Measurements from ENCODE around the gene RBMS2. TPM values are rescaled to one million over a fixed set of nuclear protein-coding genes. Genes with fewer than 3 reads are reported as not detected.

The RBMS2 gene
- total RNA-seq, 4 donors from 2014 or later: 4.1 to 11.0 (median 5.4) TPM

DNA sequence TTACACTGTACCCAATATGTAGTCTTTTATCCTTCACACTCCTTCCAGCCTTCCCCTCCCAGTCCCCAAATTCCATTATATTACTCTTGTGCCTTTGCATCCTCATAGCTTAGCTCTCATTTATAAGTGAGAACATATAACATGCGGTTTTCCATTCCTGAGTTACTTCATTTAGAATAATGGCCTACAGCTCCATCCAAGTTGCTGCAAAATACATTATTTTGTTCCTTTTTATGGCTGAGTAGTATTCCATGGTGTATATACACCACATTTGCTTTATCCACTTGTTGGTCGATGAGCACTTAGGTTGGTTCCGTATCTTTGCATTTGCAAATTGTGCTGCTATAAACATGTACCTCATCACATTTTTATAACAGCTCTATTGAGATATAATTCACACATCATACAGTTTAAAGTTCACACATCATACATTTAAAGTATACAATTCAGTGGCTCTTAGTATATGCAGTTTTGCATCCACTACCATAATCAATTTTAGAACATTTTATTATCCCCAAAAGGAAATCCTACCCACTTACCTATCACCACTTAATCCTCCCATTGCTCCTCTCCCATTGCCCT is 23.5 kb downstream of the RBMS2 start:
- intact Hi-C loops (cut with DNase I; ENCODE audit: low total_unique reads): no loop called here
- Histone ChIP-seq H3K4me3 (no peak overlapping the region), H3K27ac (no peak overlapping the region), H3K36me3 (no peaks in the 10 kb centered on the region), H3K9me3 (no peaks in the 10 kb centered on the region), H3K4me1 (no peaks in the 10 kb centered on the region), H3K27me3 (no peaks in the 10 kb centered on the region)
- in situ Hi-C loops (cut with MboI; ENCODE audit: low sequenced_read_pairs in 4 of 4): no loop called here
- ATAC-seq (no peak), DNase-seq (no peak)
- no peak for TF ChIP-seq CTCF (IDR thresholded peaks at IDR 0.05 in 4 of 5, conservative IDR thresholded peaks at IDR 0.05 in 1 of 5)

- Histone ChIP-seq H3K4me1 (no peaks in the 10 kb centered on the region), H3K27ac (no peak overlapping the region), H3K4me3 (no peak overlapping the region), H3K27me3 (no peaks in the 10 kb centered on the region), H3K9me3 (no peaks in the 10 kb centered on the region), H3K36me3 (no peaks in the 10 kb centered on the region)
- intact Hi-C loops (cut with DNase I; ENCODE audit: low total_unique reads) (no loop called here), in situ Hi-C loops (cut with MboI; ENCODE audit: low sequenced_read_pairs in 4 of 4) (no loop called here)
- no peak for TF ChIP-seq POLR2A (IDR thresholded peaks at IDR 0.05)
- TF ChIP-seq CTCF (IDR thresholded peaks at IDR 0.05 in 4 of 5, conservative IDR thresholded peaks at IDR 0.05 in 1 of 5): no peak
- DNase-seq (no peak), ATAC-seq (no peak)
These were observed 25.1 kb downstream of the RBMS2 start for GRCh38 chr12:56546680-56547079.

DNA sequence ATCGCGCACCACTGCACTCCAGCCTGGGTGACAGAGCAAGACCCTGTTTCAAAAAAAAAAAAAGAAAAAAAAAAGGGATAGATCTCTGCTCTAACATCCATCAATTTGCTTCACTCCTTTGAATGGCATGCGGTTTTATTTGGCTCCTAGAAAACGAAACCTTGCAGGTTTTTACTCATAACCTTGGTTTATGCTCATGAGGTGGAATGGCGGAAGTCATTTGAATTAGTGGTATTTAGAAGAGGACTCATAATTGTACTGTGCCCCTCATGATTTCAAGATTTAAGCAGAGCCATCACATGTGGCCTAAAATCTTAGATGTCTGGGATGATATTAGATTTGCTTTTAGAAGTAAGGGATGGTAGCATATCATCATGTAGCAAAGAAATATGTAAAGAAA is 29.4 kb downstream of the RBMS2 start:
- TF ChIP-seq POLR2A (IDR thresholded peaks at IDR 0.05) (no peak), CTCF (IDR thresholded peaks at IDR 0.05 in 4 of 5, conservative IDR thresholded peaks at IDR 0.05 in 1 of 5) (no peak)
- intact Hi-C loops (cut with DNase I; ENCODE audit: low total_unique reads): no loop called here
- Histone ChIP-seq H3K27ac (no peak overlapping the region), H3K4me1 (no peaks in the 10 kb centered on the region), H3K27me3 (no peaks in the 10 kb centered on the region), H3K4me3 (no peak overlapping the region), H3K9me3 (no peaks in the 10 kb centered on the region), H3K36me3 (no peaks in the 10 kb centered on the region)
- no peak for ATAC-seq
- in situ Hi-C loops (cut with MboI; ENCODE audit: low sequenced_read_pairs in 4 of 4): no loop called here
- no peak for DNase-seq

GRCh38 chr12:56565510-56566101 is 44.0 kb downstream of the RBMS2 start:
- peak; percentile 84 to 89 for ATAC-seq
- Histone ChIP-seq H3K4me3 (no peak overlapping the region), H3K4me1 (peaks cover 6 to 24% of the 10 kb centered on the region in 2 donors), H3K36me3 (peaks cover 0 to 7% of the 10 kb centered on the region in 2 donors), H3K27me3 (no peaks in the 10 kb centered on the region), H3K27ac (peak overlapping the region; percentile 66 to 73 (median 72)), H3K9me3 (no peaks in the 10 kb centered on the region)
- TF ChIP-seq POLR2A (IDR thresholded peaks at IDR 0.05) (peak in 1 of 2 donors; percentile 43), CTCF (IDR thresholded peaks at IDR 0.05 in 4 of 5, conservative IDR thresholded peaks at IDR 0.05 in 1 of 5) (peak in 2 of 5 experiments; percentile 8 to 15)
- in situ Hi-C loops (cut with MboI; ENCODE audit: low sequenced_read_pairs in 4 of 4) (loop anchor here (5.0 to 10.0 kb wide), 2 partner anchors 43 to 51 kb away; partner anchors contain the start of gene RBMS2 (in 2 of the 4)), intact Hi-C loops (cut with DNase I; ENCODE audit: low total_unique reads) (loop anchor here (2.0 kb wide), 1 partner anchor 41 kb away; no protein-coding TSS in a partner anchor)
- DNase-seq: peak; percentile 29 to 43
